Measurements from ENCODE around the gene CRYBA4. TPM values are rescaled to one million over a fixed set of nuclear protein-coding genes. Genes with fewer than 3 reads are reported as not detected.

CRYBA4 gene
- total and polyA plus RNA-seq, 2 of the 13 experiments (the other 11 are each of a cell fraction or from before 2014, with no cell fraction given) = not detected

- TF ChIP-seq SP1 (IDR thresholded peaks at IDR 0.05) = no peak
- peak; percentile 28 for TF ChIP-seq SP1 (CRISPR knock-in tag; IDR thresholded peaks at IDR 0.05)
- TF ChIP-seq, protein P1, sequence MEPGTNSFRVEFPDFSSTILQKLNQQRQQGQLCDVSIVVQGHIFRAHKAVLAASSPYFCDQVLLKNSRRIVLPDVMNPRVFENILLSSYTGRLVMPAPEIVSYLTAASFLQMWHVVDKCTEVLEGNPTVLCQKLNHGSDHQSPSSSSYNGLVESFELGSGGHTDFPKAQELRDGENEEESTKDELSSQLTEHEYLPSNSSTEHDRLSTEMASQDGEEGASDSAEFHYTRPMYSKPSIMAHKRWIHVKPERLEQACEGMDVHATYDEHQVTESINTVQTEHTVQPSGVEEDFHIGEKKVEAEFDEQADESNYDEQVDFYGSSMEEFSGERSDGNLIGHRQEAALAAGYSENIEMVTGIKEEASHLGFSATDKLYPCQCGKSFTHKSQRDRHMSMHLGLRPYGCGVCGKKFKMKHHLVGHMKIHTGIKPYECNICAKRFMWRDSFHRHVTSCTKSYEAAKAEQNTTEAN (CRISPR knock-in tag; conservative IDR thresholded peaks at IDR 0.05) = no peak
- TF ChIP-seq RNF2 (conservative IDR thresholded peaks at IDR 0.05; ENCODE audit: low read depth) = no peak
- TF ChIP-seq RFX3 (CRISPR knock-in tag; IDR thresholded peaks at IDR 0.05) = no peak
- no peak for TF ChIP-seq ZBTB42 (CRISPR knock-in tag; IDR thresholded peaks at IDR 0.05)
- TF ChIP-seq CTCF (CRISPR knock-in tag; IDR thresholded peaks at IDR 0.05) = no peak
- no peak for TF ChIP-seq PCBP2 (optimal IDR thresholded peaks at IDR 0.05; ENCODE audit: low read depth, low read length, poor library complexity, severe bottlenecking)
- peak; percentile 27; the same call in 1 of the 2 replicates for TF ChIP-seq POLR2AphosphoS5 (IDR thresholded peaks at IDR 0.05; ENCODE audit: low read depth, low read length)
- TF ChIP-seq IKZF1 (IDR thresholded peaks at IDR 0.05) = no peak
- no peak for TF ChIP-seq ARID4A (CRISPR knock-in tag; IDR thresholded peaks at IDR 0.05; ENCODE audit: borderline replicate concordance)
- no peak for TF ChIP-seq ZNF354B (CRISPR knock-in tag; IDR thresholded peaks at IDR 0.05)
- TF ChIP-seq ZNF704 (CRISPR knock-in tag; IDR thresholded peaks at IDR 0.05; ENCODE audit: borderline replicate concordance) = no peak
- TF ChIP-seq ARID2 (CRISPR knock-in tag; IDR thresholded peaks at IDR 0.05; ENCODE audit: borderline replicate concordance) = no peak
- TF ChIP-seq SALL1 (CRISPR knock-in tag; IDR thresholded peaks at IDR 0.05) = 0 out of 2 replicates have a peak, but pooled peaks have one; percentile 8
- no peak for TF ChIP-seq ZNF432 (CRISPR knock-in tag; IDR thresholded peaks at IDR 0.05; ENCODE audit: borderline replicate concordance)
- peak; percentile 51 for TF ChIP-seq YEATS4 (CRISPR knock-in tag; IDR thresholded peaks at IDR 0.05; ENCODE audit: borderline replicate concordance)
- no peak for TF ChIP-seq ZNF496 (CRISPR knock-in tag; IDR thresholded peaks at IDR 0.05; ENCODE audit: insufficient replicate concordance)
- no peak for TF ChIP-seq NCOR1 (IDR thresholded peaks at IDR 0.05; ENCODE audit: borderline replicate concordance, low read length)
These were observed 31.7 kb upstream of the CRYBA4 start, which contains the start of gene TPST2 (continued) for GRCh38 chr22:26589845-26590736.
